ENCODE results near the gene EXPH5. TPM values are rescaled to one million over a fixed set of nuclear protein-coding genes. Genes with fewer than 3 reads are reported as not detected.

Gene EXPH5
- total RNA-seq, 2 donors from 2014 or later: 2.3 to 2.9 TPM

- no peak overlapping the region for H3K4me3 ChIP-seq
- WGBS, 2 donors: 86 to 100% methylated on average over 2 of the region's 2 CpGs
- TF ChIP-seq POLR2A (IDR thresholded peaks at IDR 0.05): no peak
- TF ChIP-seq, protein P1, sequence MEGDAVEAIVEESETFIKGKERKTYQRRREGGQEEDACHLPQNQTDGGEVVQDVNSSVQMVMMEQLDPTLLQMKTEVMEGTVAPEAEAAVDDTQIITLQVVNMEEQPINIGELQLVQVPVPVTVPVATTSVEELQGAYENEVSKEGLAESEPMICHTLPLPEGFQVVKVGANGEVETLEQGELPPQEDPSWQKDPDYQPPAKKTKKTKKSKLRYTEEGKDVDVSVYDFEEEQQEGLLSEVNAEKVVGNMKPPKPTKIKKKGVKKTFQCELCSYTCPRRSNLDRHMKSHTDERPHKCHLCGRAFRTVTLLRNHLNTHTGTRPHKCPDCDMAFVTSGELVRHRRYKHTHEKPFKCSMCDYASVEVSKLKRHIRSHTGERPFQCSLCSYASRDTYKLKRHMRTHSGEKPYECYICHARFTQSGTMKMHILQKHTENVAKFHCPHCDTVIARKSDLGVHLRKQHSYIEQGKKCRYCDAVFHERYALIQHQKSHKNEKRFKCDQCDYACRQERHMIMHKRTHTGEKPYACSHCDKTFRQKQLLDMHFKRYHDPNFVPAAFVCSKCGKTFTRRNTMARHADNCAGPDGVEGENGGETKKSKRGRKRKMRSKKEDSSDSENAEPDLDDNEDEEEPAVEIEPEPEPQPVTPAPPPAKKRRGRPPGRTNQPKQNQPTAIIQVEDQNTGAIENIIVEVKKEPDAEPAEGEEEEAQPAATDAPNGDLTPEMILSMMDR (IDR thresholded peaks at IDR 0.05): no peak
- no peaks in the 10 kb centered on the region for H3K27me3 ChIP-seq
- H3K4me1 ChIP-seq: no peaks in the 10 kb centered on the region
- ATAC-seq (no peak), DNase-seq (no peak)
- no peaks in the 10 kb centered on the region for H3K36me3 ChIP-seq (replicated peaks in 1 of 2; ENCODE audit: insufficient read depth in 1 of 2, low read depth in 2 of 2)
- intact Hi-C loops (cut with DNase I): no loop called here
- no peak overlapping the region for H3K27ac ChIP-seq
- H3K9me3 ChIP-seq: no peaks in the 10 kb centered on the region
Observed at GRCh38 chr11:108558222-108558621, 35.3 kb downstream of the EXPH5 start.

- 65 to 68% methylated on average over 2 of the region's 2 CpGs for WGBS, 2 donors
Observed at GRCh38 chr11:108556019-108556418, 37.5 kb downstream of the EXPH5 start.

GRCh38 chr11:108551651-108552462 lies 41.7 kb downstream of the EXPH5 start:
- intact Hi-C loops (cut with DNase I): no loop called here
- Histone ChIP-seq H3K27me3 (no peaks in the 10 kb centered on the region), H3K36me3 (replicated peaks in 1 of 2; ENCODE audit: insufficient read depth in 1 of 2, low read depth in 2 of 2) (no peaks in the 10 kb centered on the region), H3K27ac (no peak overlapping the region), H3K4me3 (no peak overlapping the region), H3K4me1 (no peaks in the 10 kb centered on the region), H3K9me3 (no peaks in the 10 kb centered on the region)
- DNase-seq (no peak), ATAC-seq (no peak)
- 67 to 74% methylated on average over 10 of the region's 10 CpGs for WGBS, 2 donors
- TF ChIP-seq, protein P1 (IDR thresholded peaks at IDR 0.05): no peak
- no peak for TF ChIP-seq POLR2A (IDR thresholded peaks at IDR 0.05)

More at GRCh38 chr11:108556019-108556418, 37.5 kb downstream of the EXPH5 start:
- Histone ChIP-seq H3K27me3 (no peaks in the 10 kb centered on the region), H3K9me3 (no peaks in the 10 kb centered on the region), H3K27ac (no peak overlapping the region), H3K4me1 (no peaks in the 10 kb centered on the region), H3K4me3 (no peak overlapping the region), H3K36me3 (replicated peaks in 1 of 2; ENCODE audit: insufficient read depth in 1 of 2, low read depth in 2 of 2) (no peaks in the 10 kb centered on the region)
- no peak for TF ChIP-seq POLR2A (IDR thresholded peaks at IDR 0.05)
- TF ChIP-seq, protein P1 (IDR thresholded peaks at IDR 0.05): no peak
- intact Hi-C loops (cut with DNase I): no loop called here
- no peak for DNase-seq
- ATAC-seq: no peak

- H3K36me3 ChIP-seq (replicated peaks in 1 of 2; ENCODE audit: insufficient read depth in 1 of 2, low read depth in 2 of 2): no peaks in the 10 kb centered on the region
- no peak overlapping the region for H3K4me3 ChIP-seq
- no peak for DNase-seq
- H3K4me1 ChIP-seq: no peaks in the 10 kb centered on the region
- TF ChIP-seq POLR2A (IDR thresholded peaks at IDR 0.05): no peak
- TF ChIP-seq, protein P1 (IDR thresholded peaks at IDR 0.05): no peak
- no peak for ATAC-seq
- H3K9me3 ChIP-seq: no peaks in the 10 kb centered on the region
- H3K27me3 ChIP-seq: no peaks in the 10 kb centered on the region
- WGBS, 2 donors: 60 to 64% methylated on average over 3 of the region's 3 CpGs
- intact Hi-C loops (cut with DNase I): no loop called here
- no peak overlapping the region for H3K27ac ChIP-seq
Observed at GRCh38 chr11:108549319-108549885, 44.2 kb downstream of the EXPH5 start.

All from body of pancreas (tissue), 4 donors.